Measurements from ENCODE around the gene ELMO1. TPM values are rescaled to one million over a fixed set of nuclear protein-coding genes. Genes with fewer than 3 reads are reported as not detected.

Gene ELMO1
- total RNA-seq, 1 experiment from 2014 or later = 7.8 TPM

DNA sequence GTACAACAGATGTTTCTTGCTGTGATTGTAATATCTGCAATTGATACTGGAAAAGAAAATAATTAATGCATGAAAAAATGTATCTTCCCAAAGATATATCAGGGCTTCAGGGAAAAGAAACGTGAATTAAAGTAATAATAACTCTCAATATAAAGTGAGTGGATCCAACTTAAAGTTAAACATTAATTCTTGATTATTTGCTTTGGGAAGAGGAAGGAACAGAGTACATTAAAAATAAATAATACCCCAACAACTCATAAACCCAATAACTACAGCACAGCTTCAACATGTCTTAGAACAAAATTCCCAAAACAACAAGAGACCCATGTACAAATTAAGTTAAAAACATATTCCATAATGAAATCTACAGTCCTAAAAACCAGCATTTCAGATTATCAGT, 33.0 kb downstream of the ELMO1 start:
- H2AK5ac ChIP-seq (ENCODE audit: insufficient read length, low read length) = no peak overlapping the region
- TF ChIP-seq, protein P1, sequence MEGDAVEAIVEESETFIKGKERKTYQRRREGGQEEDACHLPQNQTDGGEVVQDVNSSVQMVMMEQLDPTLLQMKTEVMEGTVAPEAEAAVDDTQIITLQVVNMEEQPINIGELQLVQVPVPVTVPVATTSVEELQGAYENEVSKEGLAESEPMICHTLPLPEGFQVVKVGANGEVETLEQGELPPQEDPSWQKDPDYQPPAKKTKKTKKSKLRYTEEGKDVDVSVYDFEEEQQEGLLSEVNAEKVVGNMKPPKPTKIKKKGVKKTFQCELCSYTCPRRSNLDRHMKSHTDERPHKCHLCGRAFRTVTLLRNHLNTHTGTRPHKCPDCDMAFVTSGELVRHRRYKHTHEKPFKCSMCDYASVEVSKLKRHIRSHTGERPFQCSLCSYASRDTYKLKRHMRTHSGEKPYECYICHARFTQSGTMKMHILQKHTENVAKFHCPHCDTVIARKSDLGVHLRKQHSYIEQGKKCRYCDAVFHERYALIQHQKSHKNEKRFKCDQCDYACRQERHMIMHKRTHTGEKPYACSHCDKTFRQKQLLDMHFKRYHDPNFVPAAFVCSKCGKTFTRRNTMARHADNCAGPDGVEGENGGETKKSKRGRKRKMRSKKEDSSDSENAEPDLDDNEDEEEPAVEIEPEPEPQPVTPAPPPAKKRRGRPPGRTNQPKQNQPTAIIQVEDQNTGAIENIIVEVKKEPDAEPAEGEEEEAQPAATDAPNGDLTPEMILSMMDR (conservative IDR thresholded peaks at IDR 0.05) = no peak
- no peak overlapping the region for H3K9ac ChIP-seq (ENCODE audit: extremely low read depth, insufficient read length, low read length)
- H3K27ac ChIP-seq (ENCODE audit: insufficient read length, low read depth, low read length) = no peak overlapping the region
- no peak overlapping the region for H3K4ac ChIP-seq (ENCODE audit: low read depth, low read length)
- H2BK15ac ChIP-seq (ENCODE audit: low read depth, low read length) = no peak overlapping the region
- H2BK120ac ChIP-seq (ENCODE audit: low read depth, low read length, poor library complexity, severe bottlenecking) = no peak overlapping the region
- no peak overlapping the region for H3K18ac ChIP-seq (ENCODE audit: insufficient read length, low read depth, low read length)
- H3K23me2 ChIP-seq (ENCODE audit: insufficient read length, low read depth, low read length, poor library complexity, severe bottlenecking) = no peaks in the 10 kb centered on the region
- H3K79me2 ChIP-seq (ENCODE audit: insufficient read depth, low read length) = no peaks in the 10 kb centered on the region
- Mint-ChIP-seq H3K36me3 (ENCODE audit: insufficient read depth in 1 of 3, low read depth in 3 of 3) (peaks cover 4 to 7% (median 4%) of the 10 kb centered on the region in 3 experiments; a peak in 5 of 7 replicates), H3K4me3 (no peak overlapping the region), H3K4me1 (peaks cover 12 to 13% of the 10 kb centered on the region in 2 experiments), H3K9me3 (peaks cover 3 to 5% of the 10 kb centered on the region in 2 experiments; a peak in 4 of 5 replicates), H3K27ac (no peak overlapping the region), H3K27me3 (ENCODE audit: low read depth) (no peaks in the 10 kb centered on the region)
- H3K9me3 ChIP-seq (ENCODE audit: control insufficient read depth, low read depth, low read length) = no peaks in the 10 kb centered on the region
- H2BK5ac ChIP-seq (ENCODE audit: insufficient read length, low read length) = no peak overlapping the region
- no CpG with 5 or more reads among the region's 1 CpG for WGBS (ENCODE audit: extremely low coverage, insufficient read length, low lambda C conversion rate)
- H2BK12ac ChIP-seq (ENCODE audit: insufficient read length, low read depth, low read length) = no peak overlapping the region
- no peak overlapping the region for H3K56ac ChIP-seq (ENCODE audit: insufficient read length, low read depth, low read length)
- peaks cover 4% of the 10 kb centered on the region; the same call in 1 of the 2 replicates for H3K4me1 ChIP-seq (ENCODE audit: insufficient read depth, low read length)
- no peak overlapping the region for H4K5ac ChIP-seq (ENCODE audit: insufficient read length, low read depth, low read length)
- no peak overlapping the region for H3K14ac ChIP-seq (ENCODE audit: insufficient read depth, low read length)
- no peak for DNase-seq
- no peak overlapping the region for H3T11ph ChIP-seq (ENCODE audit: low read length)
- H4K20me1 ChIP-seq (ENCODE audit: control insufficient read depth, insufficient read depth, insufficient read length) = no peaks in the 10 kb centered on the region
- no peaks in the 10 kb centered on the region for H3K27me3 ChIP-seq (ENCODE audit: insufficient read depth, low read length)
- no peak overlapping the region for H3K4me2 ChIP-seq (ENCODE audit: insufficient read depth, insufficient read length, low read length)
- no peak overlapping the region for H2AFZ ChIP-seq (ENCODE audit: low read length)
- H2BK20ac ChIP-seq (ENCODE audit: low read depth, low read length, poor library complexity, severe bottlenecking) = no peak overlapping the region
- H3K23ac ChIP-seq (ENCODE audit: insufficient read length, low read depth, low read length) = no peak overlapping the region
- no peaks in the 10 kb centered on the region for H3K79me1 ChIP-seq (ENCODE audit: insufficient read depth, low read depth, low read length, poor library complexity, severe bottlenecking)
- H4K91ac ChIP-seq (ENCODE audit: insufficient read length, low read depth, low read length) = no peak overlapping the region
- no peak overlapping the region for H4K8ac ChIP-seq (replicated peaks; ENCODE audit: insufficient read length, low read depth, low read length)
